ENCODE measurements around the gene SLC6A3.
A peak's percentile ranks its signal among the peaks of the same experiment; 100 is the strongest.

Gene SLC6A3

GRCh38 chr5:1344975-1345838 is 100.0 kb downstream of the SLC6A3 start, which contains the start of gene CLPTM1L:
TSS of gene CLPTM1L (minus strand) at chr5:1345099. CDS start at chr5:1344841, 258 bp downstream.
- peak; percentile 36 for DNase-seq

GRCh38 chr5:1343931-1344901 is 101.0 kb downstream of the SLC6A3 start:
- no peak for DNase-seq

GRCh38 chr5:1343315-1343751 is 101.9 kb downstream of the SLC6A3 start:
- DNase-seq: no peak

Data from NCI-H1694 (cell line).